NB4 (cell line): ENCODE data around the gene SPPL2A.

Experiments
- CTCF ChIP-seq: IDR thresholded peaks from one replicate; pipeline ENCODE4 v1.5.1; 2012; ENCODE audit warnings: low read depth, low read length
- MAX ChIP-seq: IDR thresholded peaks from 2 replicates; pipeline ENCODE4 v1.6.1; 2011; ENCODE audit warnings: low read depth, low read length
- MYC ChIP-seq: IDR thresholded peaks from 2 replicates; pipeline ENCODE4 v1.6.1; 2011; ENCODE audit warnings: low read depth, low read length
- POLR2A ChIP-seq: IDR thresholded peaks from 2 replicates; pipeline ENCODE4 v1.6.1; 2011; ENCODE audit warnings: mild to moderate bottlenecking; ENCODE audit not compliant: insufficient read length; ENCODE audit errors: extremely low read depth

- TF ChIP-seq POLR2A: no peak
- no peak for TF ChIP-seq CTCF
- no peak for TF ChIP-seq MYC
- peak; percentile 82 for TF ChIP-seq MAX
These were observed 8.9 kb upstream of the SPPL2A start for GRCh38 chr15:50774450-50774849.
